ENCODE data around the gene ADARB2. TPM values are rescaled to one million over a fixed set of nuclear protein-coding genes. Genes with fewer than 3 reads are reported as not detected.
A peak's percentile ranks its signal among the peaks of the same experiment; 100 is the strongest.

Gene ADARB2
- total RNA-seq (2014; rRNA removed; shearing (Covaris generic)), result not detected in 2 replicates
- not detected in 2 replicates for polyA plus RNA-seq (2016; fragmentation: Nextera tagmentation; extraction: Ambion mirVana)

GRCh38 chr10:1737222-1738061 is at the start of gene ADARB2:
TSS of gene ADARB2 (minus strand) at chr10:1737525.
- no peak within 1 kb of the TSS for H3K9ac ChIP-seq
- H3K27me3 ChIP-seq (replicated peaks; ENCODE audit: insufficient read depth), result no peaks in the 10 kb centered on the region
- H3K4me2 ChIP-seq (ENCODE audit: unreplicated experiment), result no peak within 1 kb of the TSS
- H4K20me1 ChIP-seq (ENCODE audit: insufficient read depth), result no peaks in the 10 kb centered on the region
- no peak within 1 kb of the TSS for H3K4me3 ChIP-seq
- H3K79me2 ChIP-seq (ENCODE audit: insufficient read depth), result no peaks in the 10 kb centered on the region
- no peak within 1 kb of the TSS for H3K27ac ChIP-seq
- no peaks in the 10 kb centered on the region for H3K4me1 ChIP-seq (ENCODE audit: insufficient read depth)
- in situ Hi-C loops (cut with MboI), result no loop called here
- no peaks in the 10 kb centered on the region for H3F3A ChIP-seq (ENCODE audit: insufficient read depth)
- 4 to 6% methylated on average over 45 to 50 of the region's 50 CpGs for WGBS, 2 experiments (ENCODE audit: low coverage in 1 of 2, low lambda C conversion rate in 2 of 2, missing lambda C conversion rate in 2 of 2)
- H2AFZ ChIP-seq, result no peak within 1 kb of the TSS
- no peaks in the 10 kb centered on the region for H3K9me2 ChIP-seq (ENCODE audit: insufficient read depth)
- H3K36me3 ChIP-seq (ENCODE audit: low read depth), result no peaks in the 10 kb centered on the region
- DNase-seq, result peak; percentile 1
- TF ChIP-seq EZH2 (IDR thresholded peaks at IDR 0.05; ENCODE audit: insufficient read depth, poor library complexity, severe bottlenecking) (no peak), EZH2phosphoT487 (IDR thresholded peaks at IDR 0.05; ENCODE audit: insufficient read depth, low read depth) (no peak)
- H3K9me3 ChIP-seq (ENCODE audit: low read depth), result no peaks in the 10 kb centered on the region

- H3K79me2 ChIP-seq (ENCODE audit: insufficient read depth), result no peaks in the 10 kb centered on the region
- TF ChIP-seq EZH2phosphoT487 (IDR thresholded peaks at IDR 0.05; ENCODE audit: insufficient read depth, low read depth), result no peak
- no peak for TF ChIP-seq EZH2 (IDR thresholded peaks at IDR 0.05; ENCODE audit: insufficient read depth, poor library complexity, severe bottlenecking)
- H3K4me2 ChIP-seq (ENCODE audit: unreplicated experiment), result no peak overlapping the region
- H3K36me3 ChIP-seq (ENCODE audit: low read depth), result no peaks in the 10 kb centered on the region
- no peaks in the 10 kb centered on the region for H3K9me3 ChIP-seq (ENCODE audit: low read depth)
- no peaks in the 10 kb centered on the region for H3K4me1 ChIP-seq (ENCODE audit: insufficient read depth)
- no peaks in the 10 kb centered on the region for H3F3A ChIP-seq (ENCODE audit: insufficient read depth)
- no peaks in the 10 kb centered on the region for H3K9me2 ChIP-seq (ENCODE audit: insufficient read depth)
- no peak overlapping the region for H3K4me3 ChIP-seq
- 34 to 42% methylated on average over 3 of the region's 3 CpGs for WGBS, 2 experiments (ENCODE audit: low coverage in 1 of 2, low lambda C conversion rate in 2 of 2, missing lambda C conversion rate in 2 of 2)
- DNase-seq, result no peak
- no peaks in the 10 kb centered on the region for H4K20me1 ChIP-seq (ENCODE audit: insufficient read depth)
- no peak overlapping the region for H3K27ac ChIP-seq
- in situ Hi-C loops (cut with MboI), result no loop called here
- no peak overlapping the region for H3K9ac ChIP-seq
- H2AFZ ChIP-seq, result no peak overlapping the region
- H3K27me3 ChIP-seq (replicated peaks; ENCODE audit: insufficient read depth), result no peaks in the 10 kb centered on the region
These were observed 48.5 kb upstream of the ADARB2 start for GRCh38 chr10:1785835-1786234.

- H3K4me3 ChIP-seq, result no peak overlapping the region
- H3K9ac ChIP-seq, result no peak overlapping the region
- no peaks in the 10 kb centered on the region for H3F3A ChIP-seq (ENCODE audit: insufficient read depth)
- no peaks in the 10 kb centered on the region for H3K27me3 ChIP-seq (replicated peaks; ENCODE audit: insufficient read depth)
- TF ChIP-seq EZH2phosphoT487 (IDR thresholded peaks at IDR 0.05; ENCODE audit: insufficient read depth, low read depth), result no peak
- TF ChIP-seq EZH2 (IDR thresholded peaks at IDR 0.05; ENCODE audit: insufficient read depth, poor library complexity, severe bottlenecking), result no peak
- 52 to 53% methylated on average over 5 of the region's 5 CpGs for WGBS, 2 experiments (ENCODE audit: low coverage in 1 of 2, low lambda C conversion rate in 2 of 2, missing lambda C conversion rate in 2 of 2)
- no peaks in the 10 kb centered on the region for H3K79me2 ChIP-seq (ENCODE audit: insufficient read depth)
- no peak overlapping the region for H3K4me2 ChIP-seq (ENCODE audit: unreplicated experiment)
- H3K9me3 ChIP-seq (ENCODE audit: low read depth), result no peaks in the 10 kb centered on the region
- DNase-seq, result no peak
- no peaks in the 10 kb centered on the region for H3K4me1 ChIP-seq (ENCODE audit: insufficient read depth)
- no peak overlapping the region for H3K27ac ChIP-seq
- H2AFZ ChIP-seq, result no peak overlapping the region
- no peaks in the 10 kb centered on the region for H3K9me2 ChIP-seq (ENCODE audit: insufficient read depth)
- H4K20me1 ChIP-seq (ENCODE audit: insufficient read depth), result no peaks in the 10 kb centered on the region
- in situ Hi-C loops (cut with MboI), result no loop called here
- no peaks in the 10 kb centered on the region for H3K36me3 ChIP-seq (ENCODE audit: low read depth)
These were observed 45.5 kb upstream of the ADARB2 start for GRCh38 chr10:1782841-1783240.

GRCh38 chr10:1779796-1780195 is 42.5 kb upstream of the ADARB2 start:
- no peak overlapping the region for H3K9ac ChIP-seq
- no peaks in the 10 kb centered on the region for H3K36me3 ChIP-seq (ENCODE audit: low read depth)
- H3K9me3 ChIP-seq (ENCODE audit: low read depth), result no peaks in the 10 kb centered on the region
- no peak overlapping the region for H2AFZ ChIP-seq
- no peaks in the 10 kb centered on the region for H3K79me2 ChIP-seq (ENCODE audit: insufficient read depth)
- H3K4me3 ChIP-seq, result no peak overlapping the region
- H3K4me1 ChIP-seq (ENCODE audit: insufficient read depth), result no peaks in the 10 kb centered on the region
- H3K4me2 ChIP-seq (ENCODE audit: unreplicated experiment), result no peak overlapping the region
- H3F3A ChIP-seq (ENCODE audit: insufficient read depth), result no peaks in the 10 kb centered on the region
- no peak overlapping the region for H3K27ac ChIP-seq
- no peaks in the 10 kb centered on the region for H3K27me3 ChIP-seq (replicated peaks; ENCODE audit: insufficient read depth)
- H3K9me2 ChIP-seq (ENCODE audit: insufficient read depth), result no peaks in the 10 kb centered on the region
- in situ Hi-C loops (cut with MboI), result no loop called here
- DNase-seq, result no peak
- WGBS, 2 experiments (ENCODE audit: low coverage in 1 of 2, low lambda C conversion rate in 2 of 2, missing lambda C conversion rate in 2 of 2), result 50 to 55% methylated on average over 10 of the region's 10 CpGs
- H4K20me1 ChIP-seq (ENCODE audit: insufficient read depth), result no peaks in the 10 kb centered on the region
- no peak for TF ChIP-seq EZH2 (IDR thresholded peaks at IDR 0.05; ENCODE audit: insufficient read depth, poor library complexity, severe bottlenecking)
- TF ChIP-seq EZH2phosphoT487 (IDR thresholded peaks at IDR 0.05; ENCODE audit: insufficient read depth, low read depth), result no peak
